ENCODE measurements around the gene WSB1.

GRCh38 chr17:27289856-27290255 lies 4.1 kb upstream of the WSB1 start:
- TF ChIP-seq CTCF (IDR thresholded peaks at IDR 0.05) (no peak), EP300 (IDR thresholded peaks at IDR 0.05) (no peak)

Data from gastroesophageal sphincter (tissue), 3 donors.